Measurements from ENCODE around the gene BDP1. TPM values are rescaled to one million over a fixed set of nuclear protein-coding genes. Genes with fewer than 3 reads are reported as not detected.
"Not testable (repeated sequence)": the region's sequence is repeated elsewhere in the genome, so short reads cannot be mapped to it uniquely, and the experiment has no call there.

Gene BDP1, protein sequence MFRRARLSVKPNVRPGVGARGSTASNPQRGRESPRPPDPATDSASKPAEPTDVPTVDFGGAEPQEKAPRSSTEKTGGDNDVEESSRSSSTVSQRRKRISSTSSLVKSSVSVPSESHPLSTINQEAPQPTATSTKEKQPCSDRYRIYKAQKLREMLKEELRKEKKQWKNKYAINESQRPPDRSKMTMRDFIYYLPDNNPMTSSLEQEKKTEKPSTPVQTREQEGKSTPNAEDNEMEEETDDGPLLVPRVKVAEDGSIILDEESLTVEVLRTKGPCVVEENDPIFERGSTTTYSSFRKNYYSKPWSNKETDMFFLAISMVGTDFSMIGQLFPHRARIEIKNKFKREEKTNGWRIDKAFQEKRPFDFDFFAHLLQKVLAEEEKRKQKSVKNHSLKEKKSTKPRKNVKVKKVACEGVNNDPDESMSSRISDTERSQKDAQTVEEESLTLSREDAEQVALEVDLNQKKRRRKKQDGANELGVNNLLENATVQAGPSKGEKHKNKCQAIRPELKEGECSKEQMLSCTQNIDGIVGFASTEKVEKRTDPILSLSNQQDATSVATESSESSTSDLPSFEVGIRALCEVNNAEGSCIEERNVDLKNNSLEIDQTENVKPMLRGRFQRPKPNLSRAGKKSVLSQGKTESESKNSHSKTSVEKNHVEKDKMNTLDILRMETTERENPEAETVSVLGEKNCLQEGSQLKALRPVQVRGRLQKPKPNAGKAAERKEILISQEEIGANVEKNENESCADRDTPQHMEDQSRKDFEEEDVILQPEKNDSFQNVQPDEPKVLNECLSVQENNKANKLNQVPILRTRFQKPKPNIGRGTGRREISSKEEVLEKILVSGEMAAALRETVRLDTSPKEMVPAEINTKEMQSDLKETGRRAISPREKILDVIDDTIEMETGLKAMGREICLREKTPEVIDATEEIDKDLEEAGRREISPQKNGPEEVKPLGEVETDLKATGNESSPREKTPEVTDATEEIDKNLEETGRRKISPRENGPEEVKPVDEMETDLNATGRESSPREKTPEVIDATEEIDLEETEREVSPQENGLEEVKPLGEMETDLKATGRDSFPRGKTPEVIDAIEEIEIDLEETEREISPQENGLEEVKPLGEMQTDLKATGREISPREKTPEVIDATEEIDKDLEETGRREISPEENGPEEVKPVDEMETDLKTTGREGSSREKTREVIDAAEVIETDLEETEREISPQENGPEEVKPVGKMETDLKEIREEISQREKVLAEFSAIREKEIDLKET (N-terminal part only)
- total RNA-seq (2014; rRNA removed; shearing (Covaris generic)), result 42.6 and 49.4 TPM in 2 replicates

DNA sequence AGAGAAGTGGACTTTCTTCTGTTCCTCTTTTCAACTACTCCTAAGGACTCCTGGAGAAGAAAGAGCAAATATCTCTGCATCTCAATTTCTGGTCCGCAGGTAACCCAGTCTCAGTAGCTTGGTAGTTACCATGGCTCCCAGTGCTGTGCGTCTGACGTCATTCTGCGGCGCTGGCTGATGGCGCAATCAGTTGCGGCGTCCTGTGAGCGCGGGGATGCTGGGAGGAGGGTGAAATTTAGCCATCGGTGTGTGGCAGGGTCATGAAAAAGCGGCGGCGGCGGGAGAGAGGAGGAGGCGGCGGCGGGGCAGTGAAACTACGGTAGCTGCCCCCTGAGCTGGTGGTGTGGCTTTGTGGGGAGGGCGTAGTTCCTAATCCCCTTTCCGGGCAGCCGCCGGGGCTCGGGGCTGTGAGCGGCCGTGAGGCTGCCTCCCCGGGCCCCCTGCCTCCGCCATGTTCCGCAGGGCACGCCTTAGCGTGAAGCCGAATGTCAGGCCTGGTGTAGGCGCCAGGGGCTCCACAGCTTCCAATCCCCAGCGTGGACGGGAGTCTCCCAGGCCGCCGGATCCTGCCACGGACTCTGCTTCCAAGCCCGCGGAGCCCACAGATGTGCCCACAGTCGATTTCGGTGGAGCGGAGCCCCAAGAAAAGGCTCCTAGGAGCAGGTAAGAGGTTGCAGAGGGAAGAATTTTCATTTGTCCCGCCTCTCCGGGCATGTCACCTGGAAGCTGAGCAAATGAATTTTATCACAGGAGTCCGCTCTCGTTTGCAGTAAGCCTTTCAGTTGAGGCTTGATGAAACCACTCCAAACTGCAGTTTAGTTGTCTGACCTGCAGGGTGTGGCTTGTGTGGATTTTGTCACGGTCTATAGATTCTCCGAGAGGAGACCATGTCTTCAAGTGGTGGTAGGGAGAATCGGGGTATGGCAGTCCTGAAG lies at the start of gene BDP1:
Gene BDP1 (plus strand): TSS at position 225 of the 935 bp plus-strand sequence. CDS start 227 bp downstream, at position 452.
- peak; percentile 95 to 96 for DNase-seq
- Histone ChIP-seq H3K4me3 (peak within 1 kb of the TSS; percentile 95), H3K27me3 (no peaks in the 10 kb centered on the region), H3K9me3 (replicated peaks) (no peaks in the 10 kb centered on the region), H3K4me1 (peaks cover 2% of the 10 kb centered on the region; the same call in 1 of the 2 replicates), H3K36me3 (peaks cover 25% of the 10 kb centered on the region), H3K27ac (peak within 1 kb of the TSS; percentile 93)

GRCh38 chr5:71410088-71410487 lies 45.4 kb upstream of the BDP1 start:
- not testable (repeated sequence) for H3K27ac ChIP-seq; H3K9me3 ChIP-seq (replicated peaks); DNase-seq; H3K27me3 ChIP-seq; H3K4me3 ChIP-seq; H3K36me3 ChIP-seq; H3K4me1 ChIP-seq

GRCh38 chr5:71415626-71416025 lies 39.8 kb upstream of the BDP1 start:
- not testable (repeated sequence) for H3K27me3 ChIP-seq; H3K36me3 ChIP-seq; H3K27ac ChIP-seq; DNase-seq; H3K4me3 ChIP-seq; H3K4me1 ChIP-seq; H3K9me3 ChIP-seq (replicated peaks)

DNA sequence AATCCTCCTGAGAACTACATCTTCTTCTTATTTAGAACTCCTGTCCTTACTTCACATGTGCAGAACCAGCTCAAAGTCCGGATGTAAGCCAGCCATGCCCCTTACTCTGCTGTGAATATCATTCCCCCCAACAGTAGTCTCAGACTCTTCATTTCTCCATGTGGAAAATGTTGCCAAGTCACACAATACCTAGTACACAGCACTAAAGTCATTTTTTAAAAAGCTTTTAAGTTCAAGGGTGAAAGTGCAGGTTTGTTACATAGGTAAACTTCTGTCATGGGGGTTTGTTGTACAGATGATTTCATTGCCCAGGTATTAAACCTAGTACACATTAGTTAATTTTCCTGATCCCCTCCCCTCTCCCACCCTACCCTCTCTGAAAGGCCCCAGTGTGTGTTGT lies 37.4 kb upstream of the BDP1 start:
- H3K4me1 ChIP-seq; DNase-seq; H3K36me3 ChIP-seq; H3K4me3 ChIP-seq; H3K27ac ChIP-seq; H3K27me3 ChIP-seq; H3K9me3 ChIP-seq (replicated peaks): not testable (repeated sequence)

DNA sequence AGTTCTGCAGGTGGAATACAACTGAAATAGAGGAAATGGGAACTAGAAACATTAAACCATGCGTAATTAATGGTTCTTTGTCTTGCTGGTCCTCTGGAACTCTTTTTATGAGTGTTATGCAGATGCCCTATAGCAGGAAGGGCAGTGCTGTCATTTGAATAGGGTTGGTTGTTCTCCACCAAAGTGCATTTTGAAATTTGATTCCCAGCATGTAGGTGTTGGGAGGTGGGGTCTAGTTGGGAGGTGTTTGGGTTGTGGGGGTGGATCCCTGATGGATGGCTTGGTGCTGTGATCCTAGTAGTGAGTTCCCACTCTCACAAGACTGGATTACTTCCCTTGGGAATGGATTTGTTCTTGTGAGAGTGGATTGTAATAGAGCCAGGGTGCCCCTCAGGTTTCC lies 34.2 kb upstream of the BDP1 start:
- not testable (repeated sequence) for H3K27ac ChIP-seq; H3K9me3 ChIP-seq (replicated peaks); H3K36me3 ChIP-seq; DNase-seq; H3K4me1 ChIP-seq; H3K4me3 ChIP-seq; H3K27me3 ChIP-seq

DNA sequence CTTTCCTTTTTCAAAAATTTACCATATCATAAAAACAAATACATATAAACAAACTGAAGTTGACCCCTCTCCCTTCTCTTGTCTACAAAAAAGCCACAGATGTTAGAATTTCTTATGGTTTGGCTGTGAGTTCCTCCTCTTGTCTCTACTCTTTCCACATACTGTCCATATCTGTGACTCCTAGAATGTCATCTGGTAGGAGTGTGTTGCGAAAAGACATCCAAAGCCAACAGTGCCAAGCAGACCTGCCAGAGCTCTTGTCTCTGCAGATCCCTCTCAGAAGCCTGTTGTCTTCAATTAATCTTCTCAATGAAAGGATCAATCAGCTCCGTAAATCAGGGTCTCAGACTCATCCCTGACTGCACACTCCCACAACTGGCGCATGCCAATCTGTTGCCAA lies 31.6 kb upstream of the BDP1 start:
- not testable (repeated sequence) for DNase-seq; H3K27ac ChIP-seq; H3K36me3 ChIP-seq; H3K4me3 ChIP-seq; H3K27me3 ChIP-seq; H3K9me3 ChIP-seq (replicated peaks); H3K4me1 ChIP-seq

DNA sequence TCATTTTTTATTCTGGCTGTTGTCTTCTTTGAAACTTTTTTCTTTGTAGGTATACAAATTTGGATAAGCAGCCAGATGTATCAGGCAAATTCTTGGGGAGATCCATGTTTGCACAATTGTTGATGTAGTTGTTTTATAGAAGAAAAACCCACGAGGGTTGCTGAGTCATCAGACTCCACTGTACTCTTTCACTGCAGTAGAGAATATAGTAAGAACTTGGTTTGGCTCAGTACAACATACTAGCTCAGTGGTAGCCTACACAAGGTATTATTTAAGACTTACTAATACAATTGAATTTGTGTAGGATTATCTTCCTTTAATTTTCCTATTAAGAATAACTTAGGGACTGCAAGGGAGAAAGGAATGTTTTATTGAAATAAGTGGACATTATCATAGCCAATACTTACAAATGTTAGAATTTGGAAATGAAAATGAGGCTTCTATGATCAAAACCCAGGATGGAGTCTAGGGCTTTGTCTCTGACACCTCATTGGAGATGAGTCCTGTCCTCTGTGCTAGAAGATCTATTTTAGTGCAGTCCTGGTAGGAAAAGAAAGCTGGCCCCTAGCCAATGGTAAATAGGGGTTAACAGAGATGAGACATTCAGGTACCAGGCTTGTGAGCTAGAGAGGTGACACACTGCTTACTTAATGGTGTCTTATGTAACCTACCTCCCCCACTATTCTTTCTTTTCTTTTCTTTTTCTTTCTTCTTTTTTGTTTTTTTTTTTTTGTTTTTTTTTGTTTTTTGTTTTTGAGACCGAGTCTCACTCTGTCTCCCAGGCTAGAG lies 28.6 kb upstream of the BDP1 start:
- not testable (repeated sequence) for H3K4me1 ChIP-seq, DNase-seq, H3K36me3 ChIP-seq

DNA sequence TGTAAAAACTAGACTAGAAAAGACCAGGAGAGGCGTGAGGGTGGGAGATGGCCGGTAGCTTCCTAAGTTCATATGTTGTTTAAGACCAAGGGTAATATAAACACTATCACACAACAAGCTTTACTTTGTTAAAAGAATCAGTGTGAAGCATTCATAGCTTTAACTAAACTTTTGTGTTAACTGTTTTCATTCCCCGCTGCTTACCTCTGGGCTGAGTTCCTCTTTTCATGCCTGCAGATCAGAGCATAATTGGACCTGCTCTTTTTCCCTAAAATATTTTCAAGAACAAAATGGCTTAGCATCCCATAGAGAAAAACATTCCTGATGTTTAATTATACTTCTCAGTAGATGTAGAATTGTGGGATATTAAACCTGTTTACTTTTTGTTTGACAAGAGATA lies 23.0 kb upstream of the BDP1 start:
- H3K36me3 ChIP-seq, result not testable (repeated sequence)

More for the DNA sequence above, 28.6 kb upstream of the BDP1 start:
- H3K27me3 ChIP-seq; H3K4me3 ChIP-seq; H3K27ac ChIP-seq; H3K9me3 ChIP-seq (replicated peaks): not testable (repeated sequence)

GRCh38 chr5:71434825-71435224 lies 20.6 kb upstream of the BDP1 start:
- H3K9me3 ChIP-seq (replicated peaks); DNase-seq; H3K36me3 ChIP-seq; H3K27me3 ChIP-seq; H3K4me3 ChIP-seq; H3K4me1 ChIP-seq; H3K27ac ChIP-seq: not testable (repeated sequence)

More for the DNA sequence above, 23.0 kb upstream of the BDP1 start:
- DNase-seq; H3K27ac ChIP-seq; H3K27me3 ChIP-seq; H3K9me3 ChIP-seq (replicated peaks); H3K4me1 ChIP-seq; H3K4me3 ChIP-seq: not testable (repeated sequence)

DNA sequence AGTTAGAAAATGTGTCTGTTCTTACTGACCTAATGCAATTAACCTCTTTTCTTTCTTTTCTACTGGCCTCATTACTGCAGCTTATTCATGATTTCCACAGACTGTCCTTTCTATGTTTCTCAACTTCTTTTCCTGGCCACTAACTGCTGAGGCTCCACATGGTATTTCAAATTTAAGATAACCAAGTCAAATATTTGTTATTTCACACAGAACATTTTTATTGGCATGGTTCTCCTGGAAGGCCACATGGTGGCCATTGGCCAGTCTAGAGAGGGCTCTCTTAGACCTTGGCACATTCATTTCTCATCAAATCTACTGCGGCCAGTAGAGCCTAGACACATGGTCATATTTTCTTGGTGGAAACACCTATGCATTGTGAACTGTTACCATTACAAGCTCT lies 13.9 kb upstream of the BDP1 start:
- not testable (repeated sequence) for H3K27me3 ChIP-seq; H3K4me3 ChIP-seq; H3K9me3 ChIP-seq (replicated peaks); H3K4me1 ChIP-seq; H3K27ac ChIP-seq; H3K36me3 ChIP-seq; DNase-seq

DNA sequence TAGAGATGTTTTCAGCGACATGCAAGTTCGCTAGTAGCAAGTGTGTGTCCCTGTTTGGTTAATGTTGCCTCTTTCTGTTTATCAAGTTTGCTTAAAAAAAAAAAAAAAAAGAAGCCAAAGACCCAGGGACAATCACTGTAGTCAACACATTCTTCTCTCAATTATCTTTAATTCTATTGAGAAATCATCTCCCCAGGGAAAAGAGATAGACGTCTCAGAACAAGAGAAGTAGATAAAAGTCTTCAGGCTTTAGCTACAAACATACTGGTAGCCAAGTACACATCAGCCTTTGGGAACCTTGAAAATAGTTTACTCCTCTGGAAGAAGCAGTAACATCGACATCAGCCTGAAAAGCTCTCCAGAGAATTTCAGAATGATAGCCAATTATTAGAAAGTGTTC lies 11.6 kb upstream of the BDP1 start:
- not testable (repeated sequence) for H3K27me3 ChIP-seq, H3K4me3 ChIP-seq

GRCh38 chr5:71445015-71445414 lies 10.4 kb upstream of the BDP1 start:
- not testable (repeated sequence) for H3K27me3 ChIP-seq, H3K27ac ChIP-seq, H3K36me3 ChIP-seq

More for the DNA sequence above, 11.6 kb upstream of the BDP1 start:
- not testable (repeated sequence) for H3K9me3 ChIP-seq (replicated peaks); H3K27ac ChIP-seq; H3K36me3 ChIP-seq; DNase-seq; H3K4me1 ChIP-seq

DNA sequence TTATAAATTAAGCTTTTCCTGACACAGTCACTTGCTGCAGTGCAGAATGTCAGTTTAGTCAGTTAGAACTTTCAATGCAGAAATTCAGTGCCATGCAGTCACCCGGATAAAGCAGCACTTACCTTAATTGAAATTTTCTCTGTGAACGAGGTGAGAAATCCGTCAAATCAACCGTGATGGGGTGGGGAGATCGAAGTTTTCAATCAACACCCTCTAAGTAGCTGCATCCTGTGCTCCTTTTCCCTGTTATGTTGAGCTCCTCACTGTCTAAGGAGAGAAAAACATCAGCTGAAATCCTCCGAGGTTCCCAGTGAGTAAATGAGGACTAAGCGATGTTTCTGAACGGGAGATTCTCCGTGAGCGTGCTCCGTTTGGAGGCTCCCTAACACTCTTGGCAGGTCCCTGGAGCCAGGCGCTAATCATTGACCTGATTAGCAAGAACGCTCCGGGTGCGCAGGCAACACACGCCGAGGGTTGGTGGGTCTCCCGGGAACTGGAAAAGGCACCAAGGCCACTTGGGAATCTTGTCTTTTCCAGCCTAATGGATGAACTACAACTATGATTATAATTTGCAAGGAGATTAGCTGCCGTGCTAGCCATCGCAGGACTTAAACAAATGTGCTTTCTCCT lies 9.8 kb upstream of the BDP1 start:
- not testable (repeated sequence) for H3K27me3 ChIP-seq; H3K36me3 ChIP-seq; H3K27ac ChIP-seq; H3K9me3 ChIP-seq (replicated peaks); H3K4me1 ChIP-seq
- DNase-seq, result peak; percentile 16 to 38
- H3K4me3 ChIP-seq, result peak overlapping the region; percentile 53

More at GRCh38 chr5:71445015-71445414, 10.4 kb upstream of the BDP1 start:
- H3K4me1 ChIP-seq; H3K9me3 ChIP-seq (replicated peaks); DNase-seq: not testable (repeated sequence)
- peak overlapping the region; percentile 52; the same call in 1 of the 2 replicates for H3K4me3 ChIP-seq

All from SJCRH30 (cell line).